ENCODE measurements around the gene GTPBP4. TPM values are rescaled to one million over a fixed set of nuclear protein-coding genes. Genes with fewer than 3 reads are reported as not detected.

The GTPBP4 gene
- total RNA-seq, 1 donor from 2014 or later: 66.3 TPM

DNA sequence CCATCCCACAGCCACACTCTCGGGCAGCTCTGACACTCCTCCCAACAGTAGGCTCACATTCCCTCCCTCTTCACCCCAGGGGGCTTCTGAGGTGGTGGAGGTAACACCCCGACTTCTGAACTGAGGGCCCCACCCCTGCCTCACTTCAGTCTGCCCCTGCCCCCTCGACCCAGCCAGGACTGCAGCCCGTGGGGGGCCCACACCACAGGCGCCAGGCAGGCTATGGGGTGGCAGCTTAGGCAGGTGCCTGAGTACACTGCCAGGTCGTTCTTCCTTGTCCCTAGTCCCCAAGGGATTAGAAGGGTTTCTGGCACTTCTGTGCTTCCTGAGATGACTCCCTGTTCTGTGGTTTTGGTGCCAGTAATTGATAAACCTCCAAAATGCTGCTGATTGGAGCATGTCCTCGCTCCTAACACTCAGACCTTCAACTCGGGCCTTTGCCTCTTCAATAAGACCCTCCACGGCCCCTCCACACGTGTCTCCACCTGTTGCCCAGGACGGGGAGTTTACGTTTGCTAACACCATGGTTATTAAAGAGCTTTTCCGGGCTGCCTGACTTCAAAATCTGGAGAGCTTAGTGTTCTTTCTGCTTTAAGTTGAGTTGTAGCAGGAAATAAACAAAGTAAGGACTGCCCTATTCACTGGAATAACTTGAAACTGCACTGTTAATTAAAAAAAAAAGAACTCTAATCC is 33.0 kb upstream of the GTPBP4 start:
- no peaks in the 10 kb centered on the region for H3K9me3 Mint-ChIP-seq
- H3K4me1 Mint-ChIP-seq: peaks cover 4% of the 10 kb centered on the region
- no peak overlapping the region for H3K27ac Mint-ChIP-seq
- no peak overlapping the region for H3K4me3 Mint-ChIP-seq
- peaks cover 33% of the 10 kb centered on the region for H3K27me3 Mint-ChIP-seq (ENCODE audit: low read depth)
- no peak for DNase-seq (ENCODE audit: low spot score in 2 of 2, unreplicated experiment in 2 of 2)
- TF ChIP-seq CTCF (IDR thresholded peaks at IDR 0.05; ENCODE audit: unreplicated experiment): no peak
- no peaks in the 10 kb centered on the region for H3K36me3 Mint-ChIP-seq

DNA sequence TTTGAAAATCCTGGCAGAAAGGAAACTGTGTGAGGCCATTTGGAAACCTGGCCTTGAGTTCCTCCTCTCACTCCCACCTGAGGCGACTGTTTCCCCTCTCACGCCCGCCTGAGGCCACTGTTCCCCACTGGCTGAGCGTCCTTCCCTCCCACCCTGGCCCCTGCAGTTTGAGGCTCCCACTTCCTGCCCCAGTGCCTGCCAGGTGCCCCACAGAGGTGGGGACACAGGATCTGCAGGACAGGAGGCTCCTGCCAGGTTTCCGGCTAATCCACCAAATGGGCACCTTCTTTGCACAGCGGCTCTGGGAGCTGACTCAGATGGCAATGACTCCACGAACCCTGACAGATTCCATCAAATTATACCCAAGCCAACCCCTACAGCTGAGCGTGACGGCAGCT is 32.4 kb upstream of the GTPBP4 start:
- H3K27ac Mint-ChIP-seq: no peak overlapping the region
- DNase-seq (ENCODE audit: low spot score in 2 of 2, unreplicated experiment in 2 of 2): no peak
- no peak overlapping the region for H3K4me3 Mint-ChIP-seq
- peaks cover 29% of the 10 kb centered on the region for H3K27me3 Mint-ChIP-seq (ENCODE audit: low read depth)
- peaks cover 4% of the 10 kb centered on the region for H3K4me1 Mint-ChIP-seq
- H3K9me3 Mint-ChIP-seq: no peaks in the 10 kb centered on the region
- H3K36me3 Mint-ChIP-seq: no peaks in the 10 kb centered on the region
- TF ChIP-seq CTCF (IDR thresholded peaks at IDR 0.05; ENCODE audit: unreplicated experiment): no peak

DNA sequence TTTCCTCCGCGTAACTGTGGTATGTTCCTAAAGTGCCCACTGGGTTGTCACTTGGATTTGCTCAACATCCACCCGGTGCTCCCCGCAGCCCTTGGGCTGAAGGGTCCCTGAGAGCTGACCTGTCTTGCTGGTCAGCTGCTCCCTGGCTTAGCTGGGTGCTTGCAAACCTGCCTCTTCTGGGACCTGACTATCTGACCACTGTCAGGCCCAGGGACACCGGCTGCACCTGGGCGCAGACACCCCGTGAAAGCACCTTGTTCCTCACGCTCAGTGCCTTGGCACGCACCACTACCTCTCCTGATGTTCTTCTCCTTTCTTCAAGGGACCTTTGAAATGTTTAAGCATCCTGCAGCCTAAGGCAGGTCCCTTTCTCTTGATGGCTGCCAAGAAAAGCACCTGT is 30.1 kb upstream of the GTPBP4 start:
- DNase-seq (ENCODE audit: low spot score in 2 of 2, unreplicated experiment in 2 of 2): no peak
- TF ChIP-seq CTCF (IDR thresholded peaks at IDR 0.05; ENCODE audit: unreplicated experiment): no peak
- Mint-ChIP-seq H3K4me1 (peaks cover 4% of the 10 kb centered on the region), H3K27ac (no peak overlapping the region), H3K4me3 (no peak overlapping the region), H3K27me3 (ENCODE audit: low read depth) (peaks cover 27% of the 10 kb centered on the region), H3K36me3 (no peaks in the 10 kb centered on the region), H3K9me3 (no peaks in the 10 kb centered on the region)

DNA sequence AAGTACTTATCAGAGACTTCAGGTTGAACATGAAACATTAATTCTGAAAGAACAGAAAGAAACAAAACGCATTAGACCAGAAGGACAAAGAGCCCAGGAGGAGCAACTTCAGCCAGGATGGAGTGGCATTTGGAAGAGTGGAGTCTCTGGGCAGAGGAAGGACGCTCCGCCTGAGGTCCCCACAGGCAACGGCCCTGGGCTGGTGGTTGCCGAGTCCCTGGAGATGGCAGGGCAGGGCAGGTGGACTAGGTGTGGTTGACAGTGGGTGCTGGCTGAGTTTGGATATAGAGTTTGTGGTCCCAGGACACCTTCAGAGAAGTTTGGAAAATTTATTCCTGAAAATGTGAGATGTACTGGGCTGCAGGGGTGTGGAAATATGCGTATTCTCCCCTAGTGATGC is 29.4 kb upstream of the GTPBP4 start:
- TF ChIP-seq CTCF (IDR thresholded peaks at IDR 0.05; ENCODE audit: unreplicated experiment): no peak
- peaks cover 4% of the 10 kb centered on the region for H3K4me1 Mint-ChIP-seq
- DNase-seq (ENCODE audit: low spot score in 2 of 2, unreplicated experiment in 2 of 2): no peak
- no peaks in the 10 kb centered on the region for H3K9me3 Mint-ChIP-seq
- H3K4me3 Mint-ChIP-seq: no peak overlapping the region
- no peaks in the 10 kb centered on the region for H3K36me3 Mint-ChIP-seq
- H3K27ac Mint-ChIP-seq: no peak overlapping the region
- H3K27me3 Mint-ChIP-seq (ENCODE audit: low read depth): peaks cover 24% of the 10 kb centered on the region

- DNase-seq (ENCODE audit: low spot score in 2 of 2, unreplicated experiment in 2 of 2): no peak
- H3K9me3 Mint-ChIP-seq: no peaks in the 10 kb centered on the region
- H3K4me3 Mint-ChIP-seq: no peak overlapping the region
- peaks cover 14% of the 10 kb centered on the region for H3K27me3 Mint-ChIP-seq (ENCODE audit: low read depth)
- no peak overlapping the region for H3K27ac Mint-ChIP-seq
- no peak for TF ChIP-seq CTCF (IDR thresholded peaks at IDR 0.05; ENCODE audit: unreplicated experiment)
- H3K4me1 Mint-ChIP-seq: no peaks in the 10 kb centered on the region
- no peaks in the 10 kb centered on the region for H3K36me3 Mint-ChIP-seq
Observed at GRCh38 chr10:962342-962741, 25.9 kb upstream of the GTPBP4 start.

DNA sequence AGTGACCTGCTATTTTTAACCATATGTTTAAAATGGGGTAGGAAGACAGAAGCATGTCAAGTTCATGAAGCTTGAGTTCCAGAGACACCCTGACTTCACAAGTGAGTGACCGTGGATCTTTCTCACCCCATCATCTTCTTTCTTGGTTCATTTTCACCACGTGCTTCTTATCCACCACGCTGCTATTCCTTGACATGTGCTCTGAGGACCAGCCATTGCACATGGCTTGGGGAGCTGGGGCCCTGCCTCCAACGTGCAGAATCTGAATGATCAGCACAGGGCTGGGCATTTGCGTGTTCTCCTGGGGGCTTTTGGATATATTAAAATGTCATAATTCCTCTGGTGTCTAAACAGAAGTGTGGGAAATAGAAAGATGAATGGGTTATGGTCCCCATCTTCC is 25.0 kb upstream of the GTPBP4 start:
- no peak overlapping the region for H3K27ac Mint-ChIP-seq

More for the DNA sequence above, 25.0 kb upstream of the GTPBP4 start:
- Mint-ChIP-seq H3K27me3 (ENCODE audit: low read depth) (peaks cover 17% of the 10 kb centered on the region), H3K4me1 (no peaks in the 10 kb centered on the region), H3K36me3 (no peaks in the 10 kb centered on the region), H3K4me3 (no peak overlapping the region), H3K9me3 (no peaks in the 10 kb centered on the region)
- DNase-seq (ENCODE audit: low spot score in 2 of 2, unreplicated experiment in 2 of 2): no peak
- no peak for TF ChIP-seq CTCF (IDR thresholded peaks at IDR 0.05; ENCODE audit: unreplicated experiment)
